Retinal pigment epithelial cell (primary cell): Measurements from ENCODE around the gene APOL2.
"Not testable (repeated sequence)": the region's sequence is repeated elsewhere in the genome, so short reads cannot be mapped to it uniquely, and the experiment has no call there.

Experiments used
- DNase-seq: peaks from one replicate; pipeline ENCODE4 v3.0.0-alpha.2; 2010; ENCODE audit warnings: low read depth
- H3K4me3 ChIP-seq: 2 replicates; pipeline ENCODE4 v1.5.1; 2011; ENCODE audit warnings: mild to moderate bottlenecking, low read length, control low read depth, moderate library complexity
- CTCF ChIP-seq: conservative IDR thresholded peaks from 2 replicates; pipeline ENCODE4 v1.5.1; 2011; ENCODE audit warnings: low read depth, low read length, control low read depth, inconsistent platforms

The APOL2 gene

GRCh38 chr22:36208914-36209313 lies 30.4 kb downstream of the APOL2 start:
- no peak overlapping the region for H3K4me3 ChIP-seq
- DNase-seq = no peak
- TF ChIP-seq CTCF = no peak

GRCh38 chr22:36208162-36208765 lies 31.1 kb downstream of the APOL2 start:
- H3K4me3 ChIP-seq = no peak overlapping the region
- DNase-seq = no peak
- TF ChIP-seq CTCF = no peak

- TF ChIP-seq CTCF = no peak
- no peak overlapping the region for H3K4me3 ChIP-seq
- DNase-seq = no peak
Observed at GRCh38 chr22:36206255-36206654, 33.1 kb downstream of the APOL2 start.

GRCh38 chr22:36205573-36205972 lies 33.8 kb downstream of the APOL2 start:
- not testable (repeated sequence) for DNase-seq, H3K4me3 ChIP-seq

- TF ChIP-seq CTCF = no peak
- no peak for DNase-seq
- no peak overlapping the region for H3K4me3 ChIP-seq
Observed at GRCh38 chr22:36204632-36205015, 34.7 kb downstream of the APOL2 start.

GRCh38 chr22:36204001-36204631 lies 35.2 kb downstream of the APOL2 start:
- no peak overlapping the region for H3K4me3 ChIP-seq
- DNase-seq = no peak
- TF ChIP-seq CTCF = no peak

GRCh38 chr22:36203441-36203840 lies 35.9 kb downstream of the APOL2 start:
- DNase-seq = not testable (repeated sequence)

GRCh38 chr22:36202906-36203305 lies 36.4 kb downstream of the APOL2 start:
- not testable (repeated sequence) for DNase-seq, H3K4me3 ChIP-seq

More at GRCh38 chr22:36203441-36203840, 35.9 kb downstream of the APOL2 start:
- H3K4me3 ChIP-seq = not testable (repeated sequence)
